ENCODE measurements around the gene SPACDR. TPM values are rescaled to one million over a fixed set of nuclear protein-coding genes. Genes with fewer than 3 reads are reported as not detected.
"Not testable (repeated sequence)": the region's sequence is repeated elsewhere in the genome, so short reads cannot be mapped to it uniquely, and the experiment has no call there.

The SPACDR gene
- total RNA-seq, 1 experiment from 2014 or later = 4.5 TPM

- CTCF ChIA-PET = no interaction called here
- intact Hi-C loops (cut with micrococcal nuclease; ENCODE audit: unreplicated experiment) = no loop called here
- no peak overlapping the region for H3K27ac Mint-ChIP-seq (ENCODE audit: unreplicated experiment)
Observed at GRCh38 chr7:100506356-100506923, 42.4 kb upstream of the SPACDR start.

GRCh38 chr7:100504887-100505611, 41.0 kb upstream of the SPACDR start:
- H3K4me1 Mint-ChIP-seq (ENCODE audit: low read depth, unreplicated experiment) = no peaks in the 10 kb centered on the region
- no peak for DNase-seq
- H3K9me3 Mint-ChIP-seq (ENCODE audit: low read depth, unreplicated experiment) = no peaks in the 10 kb centered on the region
- no peak for TF ChIP-seq CTCF (IDR thresholded peaks at IDR 0.05; ENCODE audit: unreplicated experiment)
- no peaks in the 10 kb centered on the region for H3K36me3 Mint-ChIP-seq (ENCODE audit: insufficient read depth, unreplicated experiment)
- no peak overlapping the region for H3K27ac Mint-ChIP-seq (ENCODE audit: unreplicated experiment)
- H3K27me3 Mint-ChIP-seq (ENCODE audit: unreplicated experiment) = no peaks in the 10 kb centered on the region
- intact Hi-C loops (cut with micrococcal nuclease; ENCODE audit: unreplicated experiment) = no loop called here
- CTCF ChIA-PET = no interaction called here
- H3K4me3 Mint-ChIP-seq (ENCODE audit: low read depth, unreplicated experiment) = no peak overlapping the region
- BruUV-seq (replicated peaks) = no TSS peak

More at GRCh38 chr7:100506356-100506923, 42.4 kb upstream of the SPACDR start:
- no peaks in the 10 kb centered on the region for H3K36me3 Mint-ChIP-seq (ENCODE audit: insufficient read depth, unreplicated experiment)
- H3K4me3 Mint-ChIP-seq (ENCODE audit: low read depth, unreplicated experiment) = no peak overlapping the region
- H3K27me3 Mint-ChIP-seq (ENCODE audit: unreplicated experiment) = no peaks in the 10 kb centered on the region
- H3K4me1 Mint-ChIP-seq (ENCODE audit: low read depth, unreplicated experiment) = no peaks in the 10 kb centered on the region
- DNase-seq = no peak
- TF ChIP-seq CTCF (IDR thresholded peaks at IDR 0.05; ENCODE audit: unreplicated experiment) = no peak
- no TSS peak for BruUV-seq (replicated peaks)
- H3K9me3 Mint-ChIP-seq (ENCODE audit: low read depth, unreplicated experiment) = no peaks in the 10 kb centered on the region

DNA sequence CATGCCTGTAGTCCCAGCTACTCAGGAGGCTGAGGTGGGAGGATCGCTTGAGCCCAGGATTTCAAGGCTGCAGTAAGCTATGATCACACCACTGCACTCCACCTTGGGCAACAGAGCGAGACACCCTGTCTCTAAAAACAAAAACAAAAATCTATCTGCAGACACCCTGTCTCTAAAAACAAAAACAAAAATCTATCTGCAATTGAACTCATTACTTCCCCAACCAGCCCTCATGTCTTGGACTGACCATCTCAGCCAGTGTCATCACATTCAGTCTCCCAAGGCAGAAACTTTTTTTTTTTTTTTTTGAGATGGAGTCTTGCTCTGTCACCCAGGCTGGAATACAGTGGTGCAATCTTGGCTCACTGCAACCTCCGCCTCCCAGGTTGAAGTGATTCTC, 40.0 kb upstream of the SPACDR start:
- H3K27ac Mint-ChIP-seq (ENCODE audit: unreplicated experiment); H3K36me3 Mint-ChIP-seq (ENCODE audit: insufficient read depth, unreplicated experiment); BruUV-seq (replicated peaks); H3K4me1 Mint-ChIP-seq (ENCODE audit: low read depth, unreplicated experiment); DNase-seq; H3K27me3 Mint-ChIP-seq (ENCODE audit: unreplicated experiment); intact Hi-C loops (cut with micrococcal nuclease; ENCODE audit: unreplicated experiment); H3K4me3 Mint-ChIP-seq (ENCODE audit: low read depth, unreplicated experiment); H3K9me3 Mint-ChIP-seq (ENCODE audit: low read depth, unreplicated experiment): not testable (repeated sequence)
- CTCF ChIA-PET = interaction anchor here (0.6 to 0.7 kb wide), 2 partner anchors 38 to 329 kb away, joined by 3 to 5 read pairs; no protein-coding TSS in a partner anchor

DNA sequence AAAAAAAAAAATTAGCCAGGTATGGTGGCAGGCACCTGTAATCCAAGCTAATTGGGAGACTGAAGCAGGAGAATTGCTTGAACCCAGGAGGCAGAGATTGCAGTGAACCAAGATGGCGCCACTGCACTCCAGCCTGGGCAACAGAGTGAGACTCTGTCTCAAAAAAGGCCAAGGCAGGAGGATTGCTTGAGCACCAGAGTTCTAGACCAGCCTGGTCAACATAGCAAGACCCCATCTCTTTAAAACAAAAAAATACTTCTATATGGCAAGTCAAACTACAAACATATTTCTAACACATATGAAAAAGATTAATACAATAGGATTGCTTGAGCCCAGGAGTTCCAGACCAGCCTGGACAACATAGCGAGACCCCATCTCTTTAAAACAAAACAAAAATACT, 36.7 kb upstream of the SPACDR start:
- H3K4me1 Mint-ChIP-seq (ENCODE audit: low read depth, unreplicated experiment); intact Hi-C loops (cut with micrococcal nuclease; ENCODE audit: unreplicated experiment); H3K9me3 Mint-ChIP-seq (ENCODE audit: low read depth, unreplicated experiment); H3K4me3 Mint-ChIP-seq (ENCODE audit: low read depth, unreplicated experiment); H3K27me3 Mint-ChIP-seq (ENCODE audit: unreplicated experiment); DNase-seq; H3K27ac Mint-ChIP-seq (ENCODE audit: unreplicated experiment); CTCF ChIA-PET; BruUV-seq (replicated peaks); H3K36me3 Mint-ChIP-seq (ENCODE audit: insufficient read depth, unreplicated experiment): not testable (repeated sequence)

GRCh38 chr7:100496509-100496908, 32.4 kb upstream of the SPACDR start:
- no TSS peak for BruUV-seq (replicated peaks)
- H3K9me3 Mint-ChIP-seq (ENCODE audit: low read depth, unreplicated experiment) = no peaks in the 10 kb centered on the region
- CTCF ChIA-PET = interaction anchor here (0.6 kb wide), 1 partner anchor 63 kb away, joined by 4 read pairs; no protein-coding TSS in a partner anchor
- no peaks in the 10 kb centered on the region for H3K36me3 Mint-ChIP-seq (ENCODE audit: insufficient read depth, unreplicated experiment)
- no peak for DNase-seq
- intact Hi-C loops (cut with micrococcal nuclease; ENCODE audit: unreplicated experiment) = no loop called here
- no peaks in the 10 kb centered on the region for H3K4me1 Mint-ChIP-seq (ENCODE audit: low read depth, unreplicated experiment)
- H3K27ac Mint-ChIP-seq (ENCODE audit: unreplicated experiment) = no peak overlapping the region
- no peak for TF ChIP-seq CTCF (IDR thresholded peaks at IDR 0.05; ENCODE audit: unreplicated experiment)
- peaks cover 30% of the 10 kb centered on the region for H3K27me3 Mint-ChIP-seq (ENCODE audit: unreplicated experiment)
- H3K4me3 Mint-ChIP-seq (ENCODE audit: low read depth, unreplicated experiment) = no peak overlapping the region

All from Calu3 (cell line).